K562 (cell line): ENCODE measurements around the gene OCIAD2. TPM values are rescaled to one million over a fixed set of nuclear protein-coding genes. Genes with fewer than 3 reads are reported as not detected.

Experiments
- CHD4 ChIP-seq: fragments of 200-600 bp; sonication (generic); IDR thresholded peaks from 3 replicates; pipeline ENCODE4 v1.6.1; 2012; ENCODE audit warnings: low read depth, mild to moderate bottlenecking, mixed read lengths, low read length, inconsistent platforms; ENCODE audit not compliant: insufficient read depth, insufficient replicate concordance, poor library complexity, severe bottlenecking
- EP400 ChIP-seq: fragments of 450-650 bp; IDR thresholded peaks from 2 replicates; pipeline ENCODE4 v1.6.1; 2017; ENCODE audit warnings: antibody characterized with exemption, mild to moderate bottlenecking, moderate library complexity
- MAFK ChIP-seq: IDR thresholded peaks from 2 replicates; pipeline ENCODE4 v1.6.1; 2011; ENCODE audit warnings: low read length, improper control_type of control experiment
- SMARCC2 ChIP-seq: fragments of 450-650 bp; IDR thresholded peaks from 2 replicates; pipeline ENCODE4 v1.6.1; 2017; ENCODE audit warnings: antibody characterized with exemption, moderate library complexity, mild to moderate bottlenecking, low read depth
- ZNF551 ChIP-seq: fragments of 250-450 bp; sonication (Bioruptor Pico); IDR thresholded peaks from 2 replicates; pipeline ENCODE4 v1.5.0; 2021; ENCODE audit warnings: mild to moderate bottlenecking, moderate library complexity
- ZNF584 ChIP-seq: fragments of 200-800 bp; sonication (Bioruptor generic); IDR thresholded peaks from 2 replicates; pipeline ENCODE4 v1.6.1; 2016; ENCODE audit warnings: low read depth, mild to moderate bottlenecking, missing genetic modification characterization, missing compliant biosample characterization
- polyA plus RNA-seq, 8 experiments: library from polyadenylated mRNA; depleted of rRNA in 4 of 8; stranded (reverse) in 5 of 8; unstranded in 3 of 8; fragments of >200 nt; fragmentation: Nextera tagmentation in 2 of 8; fragmentation: Illumina TruSeq in 1 of 8; extraction: Ambion mirVana in 2 of 8; extraction: Trizol in 1 of 8; gene quantifications; 2 replicates each; pipeline versions ENCODE4 v1.2.1 to v1.2.3, GENCODE V29; 2011 to 2014; ENCODE audit warnings: inconsistent platforms in 1 of 8, missing spikeins in 1 of 8
- total RNA-seq, 7 experiments: library from RNA; depleted of rRNA in 6 of 7; stranded (reverse); fragments of >200 nt in 6 of 7; fragmentation: Illumina TruSeq in 2 of 7; extraction: Trizol in 2 of 7; gene quantifications; 2 replicates each; pipeline versions ENCODE4 v1.2.1 to v1.2.3, GENCODE V29; 2011 to 2021; ENCODE audit warnings: low replicate concordance in 1 of 7
- TF ChIP-seq, protein P1 (sequence below): fragments of 450-650 bp; conservative IDR thresholded peaks from 2 replicates; pipeline ENCODE4 v1.6.1; 2016; ENCODE audit warnings: missing genetic modification characterization, low read depth, mild to moderate bottlenecking, control low read depth, missing compliant biosample characterization
- TF ChIP-seq, protein P2 (sequence below): fragments of 200-800 bp; sonication (Bioruptor generic); IDR thresholded peaks from 2 replicates; pipeline ENCODE4 v1.6.1; 2016; ENCODE audit warnings: missing genetic modification characterization, missing compliant biosample characterization

OCIAD2 gene
- total and polyA plus RNA-seq, 9 of the 15 experiments (the other 6 are each of a cell fraction or from before 2014, with no cell fraction given) = 0.11 to 0.98 TPM; not detected in 7

DNA sequence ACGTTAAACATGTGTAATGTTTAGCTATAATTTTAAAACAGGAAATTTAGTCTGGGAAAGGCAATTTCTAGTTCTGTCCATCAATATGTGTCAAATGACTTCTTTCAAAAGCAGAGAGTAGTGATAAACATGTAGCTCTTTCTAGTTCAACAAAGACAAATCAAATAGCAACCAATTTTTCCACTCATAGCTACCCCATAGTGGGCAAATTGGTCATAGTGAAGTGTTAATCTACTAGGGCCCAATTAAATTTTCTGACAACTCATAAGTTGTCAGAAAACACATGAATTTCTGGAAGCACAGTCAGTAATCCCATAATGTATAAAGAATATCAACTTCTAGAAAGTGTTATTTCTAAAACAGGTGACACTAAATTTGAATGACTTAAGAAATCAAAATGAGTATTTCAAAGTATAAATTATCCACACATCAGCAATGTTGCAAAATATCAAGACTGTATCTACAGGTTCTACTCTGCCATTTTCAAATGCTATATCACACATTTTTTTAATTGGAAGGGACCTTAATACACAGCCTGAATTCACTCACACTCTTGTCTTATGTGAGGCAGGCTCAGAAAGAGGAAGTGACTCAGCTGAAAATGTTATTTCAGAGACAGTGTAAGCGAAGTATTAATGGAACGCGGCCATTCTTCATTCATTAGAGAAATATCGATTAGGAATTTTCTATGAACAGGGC is 7.7 kb downstream of the OCIAD2 start (continued):
- TF ChIP-seq CHD4 (no peak), ZNF584 (peak; percentile 63; the same call in 1 of the 2 replicates), MAFK (peak; percentile 89), ZNF551 (no peak), SMARCC2 (0 out of 2 replicates have a peak, but pooled peaks have one; percentile 46), EP400 (peak; percentile 21; the same call in 1 of the 2 replicates)
- TF ChIP-seq, protein P1, sequence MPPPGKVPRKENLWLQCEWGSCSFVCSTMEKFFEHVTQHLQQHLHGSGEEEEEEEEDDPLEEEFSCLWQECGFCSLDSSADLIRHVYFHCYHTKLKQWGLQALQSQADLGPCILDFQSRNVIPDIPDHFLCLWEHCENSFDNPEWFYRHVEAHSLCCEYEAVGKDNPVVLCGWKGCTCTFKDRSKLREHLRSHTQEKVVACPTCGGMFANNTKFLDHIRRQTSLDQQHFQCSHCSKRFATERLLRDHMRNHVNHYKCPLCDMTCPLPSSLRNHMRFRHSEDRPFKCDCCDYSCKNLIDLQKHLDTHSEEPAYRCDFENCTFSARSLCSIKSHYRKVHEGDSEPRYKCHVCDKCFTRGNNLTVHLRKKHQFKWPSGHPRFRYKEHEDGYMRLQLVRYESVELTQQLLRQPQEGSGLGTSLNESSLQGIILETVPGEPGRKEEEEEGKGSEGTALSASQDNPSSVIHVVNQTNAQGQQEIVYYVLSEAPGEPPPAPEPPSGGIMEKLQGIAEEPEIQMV (tag) = 0 out of 2 replicates have a peak, but pooled peaks have one; percentile 21
- TF ChIP-seq, protein P2, sequence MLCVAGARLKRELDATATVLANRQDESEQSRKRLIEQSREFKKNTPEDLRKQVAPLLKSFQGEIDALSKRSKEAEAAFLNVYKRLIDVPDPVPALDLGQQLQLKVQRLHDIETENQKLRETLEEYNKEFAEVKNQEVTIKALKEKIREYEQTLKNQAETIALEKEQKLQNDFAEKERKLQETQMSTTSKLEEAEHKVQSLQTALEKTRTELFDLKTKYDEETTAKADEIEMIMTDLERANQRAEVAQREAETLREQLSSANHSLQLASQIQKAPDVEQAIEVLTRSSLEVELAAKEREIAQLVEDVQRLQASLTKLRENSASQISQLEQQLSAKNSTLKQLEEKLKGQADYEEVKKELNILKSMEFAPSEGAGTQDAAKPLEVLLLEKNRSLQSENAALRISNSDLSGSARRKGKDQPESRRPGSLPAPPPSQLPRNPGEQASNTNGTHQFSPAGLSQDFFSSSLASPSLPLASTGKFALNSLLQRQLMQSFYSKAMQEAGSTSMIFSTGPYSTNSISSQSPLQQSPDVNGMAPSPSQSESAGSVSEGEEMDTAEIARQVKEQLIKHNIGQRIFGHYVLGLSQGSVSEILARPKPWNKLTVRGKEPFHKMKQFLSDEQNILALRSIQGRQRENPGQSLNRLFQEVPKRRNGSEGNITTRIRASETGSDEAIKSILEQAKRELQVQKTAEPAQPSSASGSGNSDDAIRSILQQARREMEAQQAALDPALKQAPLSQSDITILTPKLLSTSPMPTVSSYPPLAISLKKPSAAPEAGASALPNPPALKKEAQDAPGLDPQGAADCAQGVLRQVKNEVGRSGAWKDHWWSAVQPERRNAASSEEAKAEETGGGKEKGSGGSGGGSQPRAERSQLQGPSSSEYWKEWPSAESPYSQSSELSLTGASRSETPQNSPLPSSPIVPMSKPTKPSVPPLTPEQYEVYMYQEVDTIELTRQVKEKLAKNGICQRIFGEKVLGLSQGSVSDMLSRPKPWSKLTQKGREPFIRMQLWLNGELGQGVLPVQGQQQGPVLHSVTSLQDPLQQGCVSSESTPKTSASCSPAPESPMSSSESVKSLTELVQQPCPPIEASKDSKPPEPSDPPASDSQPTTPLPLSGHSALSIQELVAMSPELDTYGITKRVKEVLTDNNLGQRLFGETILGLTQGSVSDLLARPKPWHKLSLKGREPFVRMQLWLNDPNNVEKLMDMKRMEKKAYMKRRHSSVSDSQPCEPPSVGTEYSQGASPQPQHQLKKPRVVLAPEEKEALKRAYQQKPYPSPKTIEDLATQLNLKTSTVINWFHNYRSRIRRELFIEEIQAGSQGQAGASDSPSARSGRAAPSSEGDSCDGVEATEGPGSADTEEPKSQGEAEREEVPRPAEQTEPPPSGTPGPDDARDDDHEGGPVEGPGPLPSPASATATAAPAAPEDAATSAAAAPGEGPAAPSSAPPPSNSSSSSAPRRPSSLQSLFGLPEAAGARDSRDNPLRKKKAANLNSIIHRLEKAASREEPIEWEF (CRISPR knock-in tag) = peak; percentile 83; the same call in 1 of the 2 replicates
